GM12875 (cell line): ENCODE measurements around the gene KLHL22.
"Not testable (repeated sequence)": the region's sequence is repeated elsewhere in the genome, so short reads cannot be mapped to it uniquely, and the experiment has no call there.

Experiments
- H3K4me3 ChIP-seq: one replicate; pipeline ENCODE4 v1.5.1; 2011; ENCODE audit warnings: low read depth, low read length, control low read depth
- CTCF ChIP-seq: IDR thresholded peaks from 2 replicates; pipeline ENCODE4 v1.5.1; 2011; ENCODE audit warnings: low read depth, mild to moderate bottlenecking, control low read depth, inconsistent platforms, low read length, moderate library complexity, borderline replicate concordance; ENCODE audit not compliant: insufficient read depth

Gene KLHL22

GRCh38 chr22:20412474-20413216 lies 83.0 kb downstream of the KLHL22 start:
- no peak for TF ChIP-seq CTCF
- no peak overlapping the region for H3K4me3 ChIP-seq

- not testable (repeated sequence) for H3K4me3 ChIP-seq
Measured at GRCh38 chr22:20409385-20409784, 86.2 kb downstream of the KLHL22 start.

- no peak overlapping the region for H3K4me3 ChIP-seq
- TF ChIP-seq CTCF, result no peak
Measured at GRCh38 chr22:20408891-20409290, 86.7 kb downstream of the KLHL22 start.

- TF ChIP-seq CTCF, result no peak
- H3K4me3 ChIP-seq, result no peak overlapping the region
Measured at GRCh38 chr22:20407829-20408228, 87.8 kb downstream of the KLHL22 start.

- no peak overlapping the region for H3K4me3 ChIP-seq
- TF ChIP-seq CTCF, result no peak
Measured at GRCh38 chr22:20406686-20407408, 88.7 kb downstream of the KLHL22 start.

- 0 out of 2 replicates have a peak, but pooled peaks have one; percentile 2 for TF ChIP-seq CTCF
Measured at GRCh38 chr22:20405931-20406685, 89.5 kb downstream of the KLHL22 start.

GRCh38 chr22:20405291-20405930 lies 90.2 kb downstream of the KLHL22 start:
- no peak overlapping the region for H3K4me3 ChIP-seq
- no peak for TF ChIP-seq CTCF

More at GRCh38 chr22:20405931-20406685, 89.5 kb downstream of the KLHL22 start:
- H3K4me3 ChIP-seq, result no peak overlapping the region
